Bronchial epithelial cell (primary cell): ENCODE data around the gene ARFGAP3. TPM values are rescaled to one million over a fixed set of nuclear protein-coding genes. Genes with fewer than 3 reads are reported as not detected.

Experiments used
- DNase-seq: peaks from one replicate; pipeline ENCODE4 v3.0.0-alpha.2; 2010; ENCODE audit warnings: low read depth
- FAIRE-seq: peaks from 2 replicates; lab custom pipeline; 2011; peaks lifted over from hg19 to GRCh38; lab: Jason Lieb, UNC
- H3K27me3 ChIP-seq: 2 replicates; pipeline ENCODE4 v1.5.1; 2011; ENCODE audit warnings: low read length; ENCODE audit not compliant: control insufficient read depth, insufficient read depth
- H3K36me3 ChIP-seq: 2 replicates; pipeline ENCODE4 v1.5.1; 2011; ENCODE audit warnings: low read length; ENCODE audit not compliant: control insufficient read depth, insufficient read depth
- H3K4me3 ChIP-seq: 2 replicates; pipeline ENCODE4 v1.5.1; 2011; ENCODE audit warnings: mild to moderate bottlenecking, low read depth, low read length, control low read depth
- CTCF ChIP-seq: IDR thresholded peaks from 2 replicates; pipeline ENCODE4 v1.5.1; 2011; ENCODE audit warnings: mild to moderate bottlenecking, moderate library complexity, low read length, control low read depth, inconsistent platforms; ENCODE audit not compliant: insufficient read depth, severe bottlenecking
- total RNA-seq: library from RNA; depleted of rRNA; stranded (reverse); fragments of >200 nt; gene quantifications from 2 replicates; pipeline ENCODE4 v1.2.1, GENCODE V29; 2014

The ARFGAP3 gene
- 76.7 and 87.7 TPM in 2 replicates for total RNA-seq

GRCh38 chr22:42856865-42857704 is at the start of gene ARFGAP3:
ARFGAP3 (minus strand) TSS chr22:42857273; CDS start chr22:42857182, 91 bp downstream.
- FAIRE-seq (no peak), DNase-seq (peak; percentile 74)
- H3K4me3 ChIP-seq, result peak within 1 kb of the TSS; percentile 67
- no peaks in the 10 kb centered on the region for H3K36me3 ChIP-seq
- no peak for TF ChIP-seq CTCF
- no peaks in the 10 kb centered on the region for H3K27me3 ChIP-seq

GRCh38 chr22:42905702-42906183 is 48.7 kb upstream of the ARFGAP3 start:
- no peak for FAIRE-seq
- Histone ChIP-seq H3K36me3 (peaks cover 10% of the 10 kb centered on the region), H3K4me3 (no peak overlapping the region), H3K27me3 (no peaks in the 10 kb centered on the region)
- no peak for TF ChIP-seq CTCF
- no peak for DNase-seq

GRCh38 chr22:42905217-42905616 is 48.1 kb upstream of the ARFGAP3 start:
- DNase-seq (no peak), FAIRE-seq (peak; percentile 72)
- H3K27me3 ChIP-seq, result no peaks in the 10 kb centered on the region
- no peak overlapping the region for H3K4me3 ChIP-seq
- no peak for TF ChIP-seq CTCF
- peaks cover 7% of the 10 kb centered on the region for H3K36me3 ChIP-seq

- FAIRE-seq (no peak), DNase-seq (no peak)
- H3K4me3 ChIP-seq, result no peak overlapping the region
- H3K27me3 ChIP-seq, result no peaks in the 10 kb centered on the region
- peaks cover 8% of the 10 kb centered on the region for H3K36me3 ChIP-seq
- no peak for TF ChIP-seq CTCF
Measured at GRCh38 chr22:42904050-42904449, 47.0 kb upstream of the ARFGAP3 start.

- Histone ChIP-seq H3K4me3 (no peak overlapping the region), H3K27me3 (no peaks in the 10 kb centered on the region), H3K36me3 (peaks cover 8% of the 10 kb centered on the region)
- DNase-seq (no peak), FAIRE-seq (peak; percentile 40)
- TF ChIP-seq CTCF, result no peak
Measured at GRCh38 chr22:42902875-42903510, 45.9 kb upstream of the ARFGAP3 start.
